Measurements from ENCODE around the gene MAP3K21.
A peak's percentile ranks its signal among the peaks of the same experiment; 100 is the strongest.

The MAP3K21 gene

DNA sequence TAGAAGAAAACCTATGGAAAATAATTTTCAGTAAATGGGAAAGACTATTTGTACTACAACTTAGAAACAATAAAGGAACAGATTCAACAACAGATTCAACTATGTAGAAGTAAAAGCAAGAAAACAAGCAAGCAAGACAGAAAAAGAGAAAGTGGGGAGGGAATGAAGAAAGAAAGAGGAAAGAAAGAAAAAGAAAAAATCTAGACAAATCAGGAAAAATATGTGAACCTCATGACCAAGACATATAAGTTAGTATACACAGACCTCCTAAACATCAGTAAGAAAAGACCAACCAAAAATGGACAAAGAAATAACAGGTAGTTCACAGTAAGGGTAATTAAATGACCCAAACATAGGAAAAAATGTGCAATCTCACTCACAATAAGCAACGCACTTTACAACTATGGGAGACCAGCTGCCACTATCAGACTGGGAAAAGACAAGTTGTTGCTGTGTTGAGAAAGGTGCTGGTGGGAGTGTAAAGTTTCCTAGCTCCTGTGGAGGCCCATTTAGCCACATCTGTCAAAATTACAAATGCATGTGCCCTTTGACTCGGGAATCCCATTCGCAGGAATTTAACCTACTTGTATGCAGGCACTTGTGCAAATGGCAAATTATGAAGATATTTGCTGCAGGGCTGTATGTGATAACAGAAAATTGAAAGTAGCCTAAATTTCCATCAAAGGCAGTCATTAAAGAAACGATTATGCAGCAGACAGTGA, 13.9 kb upstream of the MAP3K21 start:
- peaks cover 5% of the 10 kb centered on the region for H3K27me3 Mint-ChIP-seq
- H3K27ac Mint-ChIP-seq: no peak overlapping the region
- no peaks in the 10 kb centered on the region for H3K9me3 Mint-ChIP-seq (ENCODE audit: low read depth)
- H3K4me3 Mint-ChIP-seq: no peak overlapping the region
- H3K36me3 Mint-ChIP-seq: no peaks in the 10 kb centered on the region
- no peaks in the 10 kb centered on the region for H3K4me1 Mint-ChIP-seq (ENCODE audit: low read depth)

DNA sequence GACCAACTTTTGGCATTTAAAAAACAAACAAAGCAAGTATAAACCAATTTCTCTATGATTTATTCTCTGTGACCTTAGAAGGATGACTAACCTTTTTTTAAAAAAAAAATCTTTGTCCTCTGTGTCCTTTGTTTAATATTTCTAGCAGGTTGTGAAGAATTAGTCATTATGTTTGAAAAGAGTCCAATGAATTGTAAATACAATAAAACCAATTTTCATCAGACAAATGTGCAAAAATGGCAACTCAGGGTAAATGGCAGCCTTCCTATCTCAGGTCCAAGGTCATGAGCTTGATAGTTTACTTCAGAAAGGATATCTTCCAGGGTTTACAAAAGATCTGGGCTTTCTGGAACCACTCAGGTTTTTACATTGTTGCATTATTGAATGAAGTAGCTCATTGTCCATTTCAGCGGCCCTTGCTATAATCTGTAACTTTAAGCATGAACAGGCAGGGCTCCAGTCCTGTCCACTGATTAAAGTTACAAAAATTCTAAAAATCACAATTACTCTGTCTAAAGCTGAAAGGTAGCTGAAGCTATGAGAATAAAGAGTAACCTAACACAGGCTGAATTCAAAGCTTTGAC, 11.7 kb upstream of the MAP3K21 start:
- Mint-ChIP-seq H3K36me3 (no peaks in the 10 kb centered on the region), H3K27me3 (peaks cover 10% of the 10 kb centered on the region), H3K9me3 (ENCODE audit: low read depth) (no peaks in the 10 kb centered on the region), H3K27ac (no peak overlapping the region), H3K4me1 (ENCODE audit: low read depth) (no peaks in the 10 kb centered on the region), H3K4me3 (no peak overlapping the region)

GRCh38 chr1:233316473-233316872, 11.1 kb upstream of the MAP3K21 start:
- H3K27ac Mint-ChIP-seq: no peak overlapping the region
- H3K9me3 Mint-ChIP-seq (ENCODE audit: low read depth): no peaks in the 10 kb centered on the region
- no peaks in the 10 kb centered on the region for H3K4me1 Mint-ChIP-seq (ENCODE audit: low read depth)
- no peak overlapping the region for H3K4me3 Mint-ChIP-seq
- no peaks in the 10 kb centered on the region for H3K36me3 Mint-ChIP-seq
- peaks cover 9% of the 10 kb centered on the region for H3K27me3 Mint-ChIP-seq

- Mint-ChIP-seq H3K4me1 (ENCODE audit: low read depth) (no peaks in the 10 kb centered on the region), H3K36me3 (no peaks in the 10 kb centered on the region), H3K9me3 (ENCODE audit: low read depth) (no peaks in the 10 kb centered on the region), H3K27ac (peak overlapping the region; percentile 7), H3K27me3 (peaks cover 9% of the 10 kb centered on the region), H3K4me3 (no peak overlapping the region)
Measured at GRCh38 chr1:233319272-233319671, 8.3 kb upstream of the MAP3K21 start.

DNA sequence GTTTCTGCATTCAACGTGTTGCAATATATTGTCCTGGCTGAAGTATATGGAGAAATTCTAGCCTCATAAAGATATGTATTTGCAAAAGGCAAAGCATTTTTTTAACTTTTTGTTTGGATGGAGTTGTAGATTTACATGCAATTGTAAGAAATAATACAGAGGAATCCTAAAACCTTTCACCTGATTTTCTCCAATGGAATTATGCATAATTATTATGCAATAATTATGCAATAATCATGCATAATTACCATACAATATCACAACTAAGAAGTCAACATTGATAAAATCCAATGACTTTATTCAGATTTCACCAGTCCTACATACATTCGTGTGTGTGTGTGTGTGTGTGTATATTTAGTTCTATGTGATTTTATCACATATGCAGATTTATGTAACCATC, 7.5 kb upstream of the MAP3K21 start:
- Mint-ChIP-seq H3K4me3 (no peak overlapping the region), H3K27ac (no peak overlapping the region), H3K9me3 (ENCODE audit: low read depth) (no peaks in the 10 kb centered on the region), H3K4me1 (ENCODE audit: low read depth) (no peaks in the 10 kb centered on the region), H3K36me3 (no peaks in the 10 kb centered on the region), H3K27me3 (peaks cover 7% of the 10 kb centered on the region)

- Mint-ChIP-seq H3K36me3 (no peaks in the 10 kb centered on the region), H3K27me3 (peaks cover 4% of the 10 kb centered on the region), H3K27ac (no peak overlapping the region), H3K4me1 (ENCODE audit: low read depth) (peaks cover 4% of the 10 kb centered on the region), H3K9me3 (ENCODE audit: low read depth) (no peaks in the 10 kb centered on the region), H3K4me3 (no peak overlapping the region)
Measured at GRCh38 chr1:233323718-233324117, 3.8 kb upstream of the MAP3K21 start.

DNA sequence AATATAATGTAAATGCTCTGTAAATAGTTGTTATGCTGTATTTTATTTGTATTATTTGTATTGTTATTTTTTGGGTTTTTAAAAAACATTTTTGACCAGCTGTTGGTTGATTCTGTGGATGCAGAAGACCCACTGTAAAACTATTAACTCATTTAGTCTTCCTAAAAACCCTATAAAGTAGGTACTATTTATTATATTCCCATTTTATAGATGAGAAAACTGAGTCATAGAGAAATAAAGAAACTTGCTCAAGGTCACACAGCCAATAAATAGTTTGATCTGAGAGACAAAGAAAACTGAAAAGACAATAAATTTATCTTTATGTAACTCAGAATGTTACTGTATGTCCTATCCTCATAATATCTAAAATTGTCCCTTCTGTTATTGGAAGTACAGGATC, 1.2 kb upstream of the MAP3K21 start:
- peaks cover 5% of the 10 kb centered on the region for H3K27me3 Mint-ChIP-seq
- peak overlapping the region; percentile 85 for H3K4me3 Mint-ChIP-seq
- no peaks in the 10 kb centered on the region for H3K36me3 Mint-ChIP-seq
- H3K27ac Mint-ChIP-seq: no peak overlapping the region
- H3K4me1 Mint-ChIP-seq (ENCODE audit: low read depth): peaks cover 7% of the 10 kb centered on the region
- H3K9me3 Mint-ChIP-seq (ENCODE audit: low read depth): no peaks in the 10 kb centered on the region

GRCh38 chr1:233326811-233327650, 493 bp upstream of the MAP3K21 start:
- H3K9me3 Mint-ChIP-seq (ENCODE audit: low read depth): no peaks in the 10 kb centered on the region
- H3K36me3 Mint-ChIP-seq: no peaks in the 10 kb centered on the region
- no peak overlapping the region for H3K27ac Mint-ChIP-seq
- H3K27me3 Mint-ChIP-seq: peaks cover 10% of the 10 kb centered on the region
- H3K4me3 Mint-ChIP-seq: peak overlapping the region; percentile 85
- peaks cover 7% of the 10 kb centered on the region for H3K4me1 Mint-ChIP-seq (ENCODE audit: low read depth)

- Mint-ChIP-seq H3K9me3 (ENCODE audit: low read depth) (no peaks in the 10 kb centered on the region), H3K36me3 (peaks cover 2% of the 10 kb centered on the region), H3K27me3 (peaks cover 17% of the 10 kb centered on the region), H3K4me3 (peak overlapping the region; percentile 76), H3K4me1 (ENCODE audit: low read depth) (peaks cover 7% of the 10 kb centered on the region), H3K27ac (no peak overlapping the region)
Measured at GRCh38 chr1:233328142-233328921, 808 bp downstream of the MAP3K21 start.

DNA sequence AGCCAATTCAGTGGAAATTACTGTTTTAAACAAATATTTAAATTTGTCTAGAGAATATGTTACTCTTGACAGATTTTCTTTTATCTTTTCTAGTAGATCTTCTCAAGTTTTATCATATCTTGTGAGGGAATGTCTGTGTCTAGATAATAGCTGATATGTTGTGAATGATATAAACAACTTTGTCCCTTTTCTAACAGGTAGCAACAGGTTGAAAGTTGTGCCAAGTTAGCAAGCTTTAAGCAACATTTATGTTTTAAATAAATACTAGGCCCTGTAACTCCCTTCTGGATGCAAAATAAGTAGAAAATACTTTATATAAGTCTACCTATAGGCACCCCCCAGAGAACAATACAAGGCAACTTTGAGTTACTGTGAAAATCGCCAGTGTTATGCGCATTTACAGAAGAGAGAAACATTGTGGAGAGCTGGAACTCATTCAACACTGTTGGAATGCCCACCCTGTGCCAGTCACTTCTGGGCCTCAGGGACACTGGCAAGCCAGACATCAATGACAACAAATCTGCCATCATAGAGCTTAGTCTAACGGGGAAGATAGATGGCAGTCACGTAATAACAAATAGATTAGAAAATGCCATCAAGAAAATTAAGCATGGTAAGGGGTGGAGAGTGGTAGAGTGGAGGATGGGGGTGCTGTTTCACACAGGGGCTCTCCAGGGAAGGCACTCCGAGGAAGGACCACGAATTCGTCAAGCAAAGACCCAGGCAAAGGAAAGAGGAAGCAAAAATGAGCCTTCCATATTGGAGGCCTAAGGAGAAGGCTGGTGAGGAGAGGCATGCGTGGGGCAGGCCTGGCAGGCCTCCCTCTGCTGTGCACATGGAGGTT, 4.4 kb downstream of the MAP3K21 start:
- Mint-ChIP-seq H3K9me3 (ENCODE audit: low read depth) (no peaks in the 10 kb centered on the region), H3K4me1 (ENCODE audit: low read depth) (peaks cover 4% of the 10 kb centered on the region), H3K27ac (no peak overlapping the region), H3K4me3 (no peak overlapping the region), H3K27me3 (peaks cover 27% of the 10 kb centered on the region), H3K36me3 (peaks cover 2% of the 10 kb centered on the region)

DNA sequence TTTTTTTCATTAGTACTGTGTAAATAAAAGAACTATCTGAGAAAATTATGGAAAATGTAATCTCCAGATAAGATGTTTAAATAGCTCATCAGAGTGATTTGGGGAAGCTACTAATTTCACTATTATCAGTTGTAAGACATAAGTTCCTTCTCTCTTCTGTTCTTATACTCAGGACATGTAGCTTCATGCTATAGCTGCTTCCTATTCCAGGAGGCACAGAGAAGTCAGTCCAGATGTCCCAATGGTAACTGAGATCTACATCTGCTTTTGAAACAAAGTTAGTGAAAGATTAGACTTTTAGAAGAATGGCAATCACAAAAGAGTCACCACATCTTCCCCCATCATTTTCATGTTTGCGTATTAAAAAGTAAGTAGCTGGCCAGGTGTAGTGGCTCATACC, 5.6 kb downstream of the MAP3K21 start:
- Mint-ChIP-seq H3K36me3 (peaks cover 2% of the 10 kb centered on the region), H3K27me3 (peaks cover 34% of the 10 kb centered on the region), H3K27ac (no peak overlapping the region), H3K4me1 (ENCODE audit: low read depth) (peaks cover 3% of the 10 kb centered on the region), H3K9me3 (ENCODE audit: low read depth) (no peaks in the 10 kb centered on the region), H3K4me3 (no peak overlapping the region)

GRCh38 chr1:233334092-233334491, 6.6 kb downstream of the MAP3K21 start:
- H3K4me3 Mint-ChIP-seq: no peak overlapping the region
- no peaks in the 10 kb centered on the region for H3K9me3 Mint-ChIP-seq (ENCODE audit: low read depth)
- peaks cover 1% of the 10 kb centered on the region for H3K4me1 Mint-ChIP-seq (ENCODE audit: low read depth)
- peaks cover 2% of the 10 kb centered on the region for H3K36me3 Mint-ChIP-seq
- H3K27ac Mint-ChIP-seq: no peak overlapping the region
- H3K27me3 Mint-ChIP-seq: peaks cover 41% of the 10 kb centered on the region

DNA sequence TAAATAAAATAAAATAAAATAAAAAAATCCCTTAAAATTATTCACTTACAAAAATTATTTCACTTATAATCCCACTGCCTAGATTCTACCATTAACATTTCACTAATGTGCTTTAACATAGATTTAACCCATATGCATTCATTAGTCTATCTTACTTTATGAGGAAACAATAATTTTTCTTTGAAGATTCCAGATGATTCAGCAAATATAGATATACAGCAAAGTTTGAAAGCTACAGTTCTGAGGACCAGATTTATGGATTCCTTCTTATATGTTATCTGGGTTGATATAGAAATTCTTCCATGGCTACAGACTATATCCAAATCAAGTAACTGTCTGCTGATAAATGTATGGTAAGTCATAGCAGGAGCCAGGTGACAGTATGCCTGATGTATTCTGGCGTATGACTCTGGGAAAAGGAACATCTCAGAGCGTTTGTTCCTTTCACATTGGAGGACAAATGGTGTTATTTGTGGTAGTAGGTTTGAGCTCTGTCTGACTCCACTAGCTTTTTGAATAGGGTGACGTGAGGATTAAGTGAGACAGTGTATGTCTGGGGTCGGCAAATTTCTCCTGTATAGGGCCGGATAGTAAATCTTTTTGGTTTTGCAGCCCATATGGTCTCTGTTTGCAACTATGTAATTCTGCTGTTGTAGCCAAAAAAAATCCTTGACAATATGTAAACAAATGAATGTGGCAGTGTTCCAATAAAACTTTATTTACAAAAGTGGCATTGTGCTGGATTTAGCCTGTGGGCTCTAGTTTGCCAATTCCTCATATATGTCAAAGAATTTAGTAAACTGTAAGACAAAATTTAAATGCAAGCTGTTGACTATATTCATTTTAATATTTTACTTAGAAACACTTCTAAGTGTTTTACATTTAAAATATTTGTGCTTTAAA, 9.3 kb downstream of the MAP3K21 start:
- Mint-ChIP-seq H3K36me3 (peaks cover 2% of the 10 kb centered on the region), H3K27me3 (peaks cover 44% of the 10 kb centered on the region), H3K4me3 (no peak overlapping the region)

More for the DNA sequence above, 9.3 kb downstream of the MAP3K21 start:
- Mint-ChIP-seq H3K9me3 (ENCODE audit: low read depth) (no peaks in the 10 kb centered on the region), H3K27ac (no peak overlapping the region), H3K4me1 (ENCODE audit: low read depth) (no peaks in the 10 kb centered on the region)

Measured in activated naive CD8-positive, alpha-beta T cell (primary cell).